ENCODE results near the gene INTS1.

The INTS1 gene, protein sequence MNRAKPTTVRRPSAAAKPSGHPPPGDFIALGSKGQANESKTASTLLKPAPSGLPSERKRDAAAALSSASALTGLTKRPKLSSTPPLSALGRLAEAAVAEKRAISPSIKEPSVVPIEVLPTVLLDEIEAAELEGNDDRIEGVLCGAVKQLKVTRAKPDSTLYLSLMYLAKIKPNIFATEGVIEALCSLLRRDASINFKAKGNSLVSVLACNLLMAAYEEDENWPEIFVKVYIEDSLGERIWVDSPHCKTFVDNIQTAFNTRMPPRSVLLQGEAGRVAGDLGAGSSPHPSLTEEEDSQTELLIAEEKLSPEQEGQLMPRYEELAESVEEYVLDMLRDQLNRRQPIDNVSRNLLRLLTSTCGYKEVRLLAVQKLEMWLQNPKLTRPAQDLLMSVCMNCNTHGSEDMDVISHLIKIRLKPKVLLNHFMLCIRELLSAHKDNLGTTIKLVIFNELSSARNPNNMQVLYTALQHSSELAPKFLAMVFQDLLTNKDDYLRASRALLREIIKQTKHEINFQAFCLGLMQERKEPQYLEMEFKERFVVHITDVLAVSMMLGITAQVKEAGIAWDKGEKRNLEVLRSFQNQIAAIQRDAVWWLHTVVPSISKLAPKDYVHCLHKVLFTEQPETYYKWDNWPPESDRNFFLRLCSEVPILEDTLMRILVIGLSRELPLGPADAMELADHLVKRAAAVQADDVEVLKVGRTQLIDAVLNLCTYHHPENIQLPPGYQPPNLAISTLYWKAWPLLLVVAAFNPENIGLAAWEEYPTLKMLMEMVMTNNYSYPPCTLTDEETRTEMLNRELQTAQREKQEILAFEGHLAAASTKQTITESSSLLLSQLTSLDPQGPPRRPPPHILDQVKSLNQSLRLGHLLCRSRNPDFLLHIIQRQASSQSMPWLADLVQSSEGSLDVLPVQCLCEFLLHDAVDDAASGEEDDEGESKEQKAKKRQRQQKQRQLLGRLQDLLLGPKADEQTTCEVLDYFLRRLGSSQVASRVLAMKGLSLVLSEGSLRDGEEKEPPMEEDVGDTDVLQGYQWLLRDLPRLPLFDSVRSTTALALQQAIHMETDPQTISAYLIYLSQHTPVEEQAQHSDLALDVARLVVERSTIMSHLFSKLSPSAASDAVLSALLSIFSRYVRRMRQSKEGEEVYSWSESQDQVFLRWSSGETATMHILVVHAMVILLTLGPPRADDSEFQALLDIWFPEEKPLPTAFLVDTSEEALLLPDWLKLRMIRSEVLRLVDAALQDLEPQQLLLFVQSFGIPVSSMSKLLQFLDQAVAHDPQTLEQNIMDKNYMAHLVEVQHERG (N-terminal part only)

DNA sequence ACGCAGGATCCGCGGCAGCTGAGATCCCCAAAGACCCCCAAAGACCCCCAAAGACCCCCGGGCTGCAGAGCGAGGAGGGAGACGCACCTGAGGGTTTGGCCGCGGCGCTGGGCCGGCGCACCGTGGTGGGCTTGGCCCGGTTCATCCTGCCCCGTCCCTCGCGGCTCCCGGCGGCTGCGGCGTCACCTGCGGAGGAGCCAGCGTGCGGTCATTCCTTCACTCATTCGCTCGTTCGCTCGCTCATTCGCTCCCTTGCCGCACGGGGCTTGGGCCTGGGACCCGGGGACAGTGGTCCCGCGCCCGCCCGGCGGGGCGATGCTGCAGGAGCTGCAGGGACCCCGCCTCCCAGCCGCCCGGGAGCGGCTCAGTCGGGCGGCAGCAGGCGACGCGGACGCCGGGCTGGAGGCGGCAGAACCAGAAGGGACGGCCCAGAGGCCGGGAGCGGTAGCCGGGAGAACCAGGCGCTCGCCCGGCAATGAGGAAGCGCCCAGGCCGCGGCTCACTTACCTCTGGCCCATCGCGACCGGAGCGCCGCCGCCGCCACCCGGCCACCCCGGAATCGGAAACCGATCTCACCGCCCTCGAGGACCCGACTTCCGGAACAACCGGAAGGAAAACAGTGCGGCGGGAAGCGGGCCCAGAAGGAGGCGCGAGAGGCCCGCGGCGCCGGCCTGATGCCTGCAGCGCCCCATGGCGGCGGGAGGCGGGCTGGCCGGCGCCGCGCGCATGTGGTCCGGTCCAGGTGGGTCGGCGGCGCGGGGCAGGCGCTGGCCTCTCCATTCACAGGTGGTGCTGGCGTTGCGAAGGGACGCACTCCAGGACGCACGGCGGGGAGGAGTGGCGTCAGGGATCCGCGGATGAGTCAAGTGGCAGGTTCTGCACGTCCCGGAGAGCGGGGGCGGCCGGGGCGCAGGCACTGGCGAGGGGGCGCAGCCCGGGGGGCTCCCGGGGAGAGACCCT is at the start of gene INTS1:
Gene INTS1, minus strand, starts transcription at position 574 of the 960 bp plus-strand sequence. Its CDS starts 429 bp downstream, at position 145.
- TF ChIP-seq, protein P1, sequence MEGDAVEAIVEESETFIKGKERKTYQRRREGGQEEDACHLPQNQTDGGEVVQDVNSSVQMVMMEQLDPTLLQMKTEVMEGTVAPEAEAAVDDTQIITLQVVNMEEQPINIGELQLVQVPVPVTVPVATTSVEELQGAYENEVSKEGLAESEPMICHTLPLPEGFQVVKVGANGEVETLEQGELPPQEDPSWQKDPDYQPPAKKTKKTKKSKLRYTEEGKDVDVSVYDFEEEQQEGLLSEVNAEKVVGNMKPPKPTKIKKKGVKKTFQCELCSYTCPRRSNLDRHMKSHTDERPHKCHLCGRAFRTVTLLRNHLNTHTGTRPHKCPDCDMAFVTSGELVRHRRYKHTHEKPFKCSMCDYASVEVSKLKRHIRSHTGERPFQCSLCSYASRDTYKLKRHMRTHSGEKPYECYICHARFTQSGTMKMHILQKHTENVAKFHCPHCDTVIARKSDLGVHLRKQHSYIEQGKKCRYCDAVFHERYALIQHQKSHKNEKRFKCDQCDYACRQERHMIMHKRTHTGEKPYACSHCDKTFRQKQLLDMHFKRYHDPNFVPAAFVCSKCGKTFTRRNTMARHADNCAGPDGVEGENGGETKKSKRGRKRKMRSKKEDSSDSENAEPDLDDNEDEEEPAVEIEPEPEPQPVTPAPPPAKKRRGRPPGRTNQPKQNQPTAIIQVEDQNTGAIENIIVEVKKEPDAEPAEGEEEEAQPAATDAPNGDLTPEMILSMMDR (IDR thresholded peaks at IDR 0.05), result peak; percentile 95
- H3K9ac ChIP-seq, result peak within 1 kb of the TSS; percentile 33
- H3K27me3 ChIP-seq (ENCODE audit: control insufficient read depth, insufficient read depth, low read length), result no peaks in the 10 kb centered on the region
- H3K4me3 ChIP-seq (ENCODE audit: low read depth, low read length), result peak within 1 kb of the TSS; percentile 81
- H3K9me3 ChIP-seq (ENCODE audit: control insufficient read depth, low read length), result no peaks in the 10 kb centered on the region
- peak within 1 kb of the TSS; percentile 98 for H2AFZ ChIP-seq
- H3K27ac ChIP-seq, result peak within 1 kb of the TSS; percentile 33
- peaks cover 6% of the 10 kb centered on the region for H3K4me1 ChIP-seq
- no peaks in the 10 kb centered on the region for H3K36me3 ChIP-seq (ENCODE audit: control insufficient read depth, insufficient read depth, low read length)
- H3K4me2 ChIP-seq (ENCODE audit: low read length), result peak within 1 kb of the TSS; percentile 95
- H3K79me2 ChIP-seq, result peaks cover 21% of the 10 kb centered on the region

DNA sequence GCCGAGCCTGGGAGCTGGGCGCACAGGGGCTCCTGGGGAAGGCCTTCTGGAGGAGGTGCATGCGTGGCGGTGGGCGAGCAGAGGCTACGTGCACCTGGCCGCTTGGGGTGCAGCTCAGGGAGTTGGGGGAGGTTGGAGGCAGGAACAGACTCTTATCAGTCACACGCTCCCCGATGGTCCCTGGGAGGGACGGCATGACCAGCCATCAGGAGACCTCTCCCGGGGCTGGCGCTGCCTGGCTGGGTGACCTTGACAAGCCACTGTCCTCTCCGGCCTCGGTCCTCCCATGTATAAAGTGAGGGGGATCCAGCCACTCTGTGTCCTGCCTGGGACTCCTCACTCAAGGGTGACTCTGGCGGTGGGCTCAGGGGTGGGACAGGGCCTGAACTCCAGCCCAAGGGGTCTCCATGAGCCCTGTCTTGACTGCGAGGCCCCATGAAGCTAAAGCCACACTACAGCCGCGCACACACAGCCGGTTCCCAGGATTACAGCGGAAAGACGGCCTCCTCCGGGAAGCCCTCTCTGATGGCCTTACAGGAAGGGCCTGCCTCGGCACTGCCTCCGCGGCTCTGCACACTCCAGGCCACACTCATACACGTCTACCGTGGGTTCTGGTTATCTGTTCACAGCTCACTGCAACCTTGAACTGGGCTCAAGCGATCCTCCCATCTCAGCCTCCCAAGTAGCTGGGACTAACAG is 49.5 kb upstream of the INTS1 start:
- no peak overlapping the region for H3K4me3 ChIP-seq (ENCODE audit: low read depth, low read length)
- H3K9me3 ChIP-seq (ENCODE audit: control insufficient read depth, low read length), result no peaks in the 10 kb centered on the region
- H3K4me2 ChIP-seq (ENCODE audit: low read length), result no peak overlapping the region
- no peak overlapping the region for H3K27ac ChIP-seq
- H3K36me3 ChIP-seq (ENCODE audit: control insufficient read depth, insufficient read depth, low read length), result no peaks in the 10 kb centered on the region
- TF ChIP-seq, protein P1 (IDR thresholded peaks at IDR 0.05), result no peak
- no peak overlapping the region for H2AFZ ChIP-seq
- H3K4me1 ChIP-seq, result peaks cover 11% of the 10 kb centered on the region
- no peaks in the 10 kb centered on the region for H3K79me2 ChIP-seq
- no peak overlapping the region for H3K9ac ChIP-seq
- no peaks in the 10 kb centered on the region for H3K27me3 ChIP-seq (ENCODE audit: control insufficient read depth, insufficient read depth, low read length)

DNA sequence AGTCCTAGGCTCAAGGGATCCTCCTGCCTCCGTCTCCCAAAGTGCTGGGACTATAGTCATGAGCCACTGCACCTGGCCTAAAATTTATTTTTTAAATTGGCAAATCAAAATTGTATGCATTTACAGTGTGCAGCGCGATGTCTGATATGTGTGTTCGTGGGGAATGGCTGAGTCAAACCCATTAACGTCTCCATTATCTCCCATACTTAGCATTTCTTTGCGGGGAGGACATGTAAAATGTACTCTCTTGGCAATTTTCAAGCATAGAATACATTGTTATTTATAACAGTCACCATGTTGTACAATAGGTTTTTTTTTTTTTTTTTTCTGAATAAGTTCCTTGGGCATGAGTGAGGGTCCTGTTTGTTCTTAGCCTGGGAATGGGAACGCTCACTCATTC is 48.0 kb upstream of the INTS1 start:
- H2AFZ ChIP-seq, result no peak overlapping the region
- H3K79me2 ChIP-seq, result no peaks in the 10 kb centered on the region
- H3K27me3 ChIP-seq (ENCODE audit: control insufficient read depth, insufficient read depth, low read length), result no peaks in the 10 kb centered on the region
- H3K4me2 ChIP-seq (ENCODE audit: low read length), result no peak overlapping the region
- no peaks in the 10 kb centered on the region for H3K36me3 ChIP-seq (ENCODE audit: control insufficient read depth, insufficient read depth, low read length)
- H3K4me1 ChIP-seq, result peaks cover 11% of the 10 kb centered on the region
- no peak overlapping the region for H3K4me3 ChIP-seq (ENCODE audit: low read depth, low read length)
- no peaks in the 10 kb centered on the region for H3K9me3 ChIP-seq (ENCODE audit: control insufficient read depth, low read length)
- no peak overlapping the region for H3K9ac ChIP-seq
- no peak overlapping the region for H3K27ac ChIP-seq
- TF ChIP-seq, protein P1 (IDR thresholded peaks at IDR 0.05), result no peak

DNA sequence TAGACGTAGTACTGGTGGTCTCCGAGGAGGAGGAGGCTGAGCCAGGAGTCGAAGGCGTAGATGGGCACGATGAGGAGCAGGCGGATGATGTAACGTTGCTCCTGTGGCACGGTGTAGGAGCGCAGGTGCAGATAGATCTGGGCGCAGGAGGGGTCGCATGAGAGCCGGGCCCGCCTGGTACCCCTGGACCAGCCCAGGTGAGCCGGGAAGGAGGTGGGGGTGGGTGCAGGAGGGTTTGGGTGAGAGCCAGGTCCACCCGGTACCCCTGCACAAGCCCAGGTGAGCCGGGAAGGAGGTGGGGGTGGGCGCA is 46.6 kb upstream of the INTS1 start:
- Histone ChIP-seq H3K79me2 (no peaks in the 10 kb centered on the region), H3K4me2 (ENCODE audit: low read length) (no peak overlapping the region), H3K27ac (no peak overlapping the region), H2AFZ (no peak overlapping the region), H3K4me3 (ENCODE audit: low read depth, low read length) (no peak overlapping the region), H3K9me3 (ENCODE audit: control insufficient read depth, low read length) (no peaks in the 10 kb centered on the region), H3K27me3 (ENCODE audit: control insufficient read depth, insufficient read depth, low read length) (no peaks in the 10 kb centered on the region), H3K4me1 (peaks cover 9% of the 10 kb centered on the region), H3K36me3 (ENCODE audit: control insufficient read depth, insufficient read depth, low read length) (no peaks in the 10 kb centered on the region), H3K9ac (no peak overlapping the region)
- TF ChIP-seq, protein P1 (IDR thresholded peaks at IDR 0.05), result no peak

All from parathyroid adenoma (tissue), 2 donors.